ENCODE results near the gene PCNX2. TPM values are rescaled to one million over a fixed set of nuclear protein-coding genes. Genes with fewer than 3 reads are reported as not detected.

PCNX2 gene
- total and polyA plus RNA-seq, 2 of the 8 experiments (the other 6 are each of a cell fraction or from before 2014, with no cell fraction given) = 46.1 to 57.6 TPM

DNA sequence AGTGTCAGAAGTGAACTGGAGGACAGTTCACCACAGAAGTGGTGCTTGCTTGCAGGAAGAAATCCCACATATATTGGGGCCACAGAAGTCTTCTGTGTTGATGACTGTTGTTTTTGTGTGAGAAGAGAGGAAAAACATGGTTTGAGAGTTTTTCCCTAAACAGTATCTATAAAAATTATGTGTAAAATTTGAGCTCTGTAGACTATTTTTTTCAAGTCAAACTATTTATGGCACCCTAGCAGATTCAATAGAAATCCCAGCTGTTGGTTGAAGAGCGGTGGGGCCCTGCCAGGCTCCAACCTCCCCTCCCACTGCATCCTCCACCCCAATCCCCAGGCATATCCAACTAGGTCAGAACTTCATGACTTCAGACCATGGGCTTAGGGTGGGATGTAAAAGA is 283.5 kb downstream of the PCNX2 start:
- H3K18ac ChIP-seq (ENCODE audit: extremely low read depth, low read length) = no peak overlapping the region
- no peak overlapping the region for H2AK5ac ChIP-seq (ENCODE audit: low read depth, low read length)
- no peak overlapping the region for H2BK5ac ChIP-seq (ENCODE audit: low read depth, low read length)
- peaks cover 3 to 27% (median 12%) of the 10 kb centered on the region in 4 experiments for H3K36me3 ChIP-seq (ENCODE audit: control insufficient read depth in 2 of 4, insufficient read depth in 4 of 4, low read length in 3 of 4)
- H2BK12ac ChIP-seq (ENCODE audit: low read depth, low read length) = no peak overlapping the region
- no peaks in the 10 kb centered on the region for H3K23me2 ChIP-seq (ENCODE audit: low read depth, low read length)
- no peak overlapping the region for H3K4me3 ChIP-seq (ENCODE audit: extremely low read depth in 1 of 4, insufficient read depth in 2 of 4, low read depth in 3 of 4, low read length in 4 of 4)
- H3K9ac ChIP-seq (replicated peaks in 1 of 4; ENCODE audit: extremely low read depth in 1 of 4, low read depth in 3 of 4, low read length in 3 of 4) = no peak overlapping the region
- no peak overlapping the region for H4K91ac ChIP-seq (replicated peaks; ENCODE audit: insufficient read length, low read length)
- H3K27me3 ChIP-seq (replicated peaks in 1 of 4; ENCODE audit: control insufficient read depth in 3 of 4, extremely low read depth in 1 of 4, insufficient read depth in 3 of 4, low read length in 3 of 4) = no peaks in the 10 kb centered on the region
- H4K5ac ChIP-seq (ENCODE audit: insufficient read length, low read depth, low read length) = no peak overlapping the region
- no peak overlapping the region for H2BK20ac ChIP-seq (ENCODE audit: low read length)
- H4K8ac ChIP-seq (ENCODE audit: extremely low read depth, insufficient read depth, low read length) = no peak overlapping the region
- no peak for DNase-seq (ENCODE audit: low read depth in 1 of 2, low spot score in 2 of 2)
- no peaks in the 10 kb centered on the region for H4K20me1 ChIP-seq (replicated peaks in 1 of 2; ENCODE audit: control insufficient read depth in 1 of 2, insufficient read depth in 2 of 2, low read length in 2 of 2)
- 92% methylated on average over 1 of the region's 1 CpG; no CpG with 5 or more reads in 1 of the 2 experiments for WGBS, 2 experiments (ENCODE audit: extremely low coverage in 1 of 2, insufficient coverage in 1 of 2, insufficient read length in 1 of 2, insufficient replicate concordance in 2 of 2, low coverage in 1 of 2, low lambda C conversion rate in 2 of 2, missing lambda C conversion rate in 1 of 2)
- H3K79me2 ChIP-seq (ENCODE audit: control insufficient read depth in 1 of 2, insufficient read depth in 2 of 2, low read length in 2 of 2) = no peaks in the 10 kb centered on the region
- H2BK15ac ChIP-seq (ENCODE audit: low read length) = no peak overlapping the region
- ChIA-PET CTCF (ENCODE audit: partially characterized antibody) (interaction anchor here (1.2 to 4.5 kb wide), 3 partner anchors 12 to 333 kb away, joined by 3 to 19 read pairs (median 17); no protein-coding TSS in a partner anchor), POLR2A (ENCODE audit: partially characterized antibody) (no interaction called here)
- TF ChIP-seq BACH1 (IDR thresholded peaks at IDR 0.05; ENCODE audit: low read length) (no peak), POU5F1 (IDR thresholded peaks at IDR 0.05; ENCODE audit: low read depth, low read length) (no peak), RBBP5 (IDR thresholded peaks at IDR 0.05; ENCODE audit: borderline replicate concordance, low read depth, low read length) (no peak), POLR2AphosphoS5 (IDR thresholded peaks at IDR 0.05; ENCODE audit: low read depth, low read length) (no peak), SP2 (IDR thresholded peaks at IDR 0.05; ENCODE audit: low read length) (no peak), TAF7 (optimal IDR thresholded peaks at IDR 0.05; ENCODE audit: borderline replicate concordance, low read depth, low read length) (no peak), RNF2 (IDR thresholded peaks at IDR 0.05; ENCODE audit: borderline replicate concordance, low read depth, low read length, missing control alignments, poor library complexity, severe bottlenecking) (no peak), POLR2A (IDR thresholded peaks at IDR 0.05; ENCODE audit: control extremely low read depth in 1 of 2, low read depth in 2 of 2, low read length in 2 of 2) (no peak), JUND (IDR thresholded peaks at IDR 0.05; ENCODE audit: low read length) (no peak), RAD21 (IDR thresholded peaks at IDR 0.05 in 1 of 2, conservative IDR thresholded peaks at IDR 0.05 in 1 of 2; ENCODE audit: low read depth in 2 of 2, low read length in 2 of 2) (no peak)
- FAIRE-seq = no peak
- no peak overlapping the region for H2BK120ac ChIP-seq (replicated peaks; ENCODE audit: low read depth, low read length)
- H3K4me2 ChIP-seq (ENCODE audit: insufficient read depth in 1 of 2, low read depth in 2 of 2, low read length in 2 of 2) = no peak overlapping the region
- H3K23ac ChIP-seq (ENCODE audit: insufficient read length) = no peak overlapping the region
- H3K9me3 ChIP-seq (ENCODE audit: insufficient read depth in 2 of 2, low read depth in 1 of 2, low read length in 1 of 2) = no peaks in the 10 kb centered on the region
- no peaks in the 10 kb centered on the region for H3K4me1 ChIP-seq (replicated peaks in 1 of 4; ENCODE audit: control insufficient read depth in 3 of 4, insufficient read depth in 4 of 4, low read length in 3 of 4)
- H3K4ac ChIP-seq (replicated peaks; ENCODE audit: insufficient read length, low read depth, low read length) = no peak overlapping the region
- no peak overlapping the region for H3K14ac ChIP-seq (ENCODE audit: insufficient read length)
- H3K79me1 ChIP-seq (ENCODE audit: low read depth, low read length) = no peaks in the 10 kb centered on the region
- no peak overlapping the region for H3K27ac ChIP-seq (ENCODE audit: low read depth, low read length)
- no peak overlapping the region for H3K56ac ChIP-seq (replicated peaks; ENCODE audit: insufficient read length, low read depth, low read length)
- no peak overlapping the region for H2AFZ ChIP-seq (ENCODE audit: low read length)
